HG03066 (cell line): ENCODE measurements around the gene SHCBP1.

Experiments
- ATAC-seq: cut with Tn5 transposase; IDR thresholded peaks from one replicate; pipeline ENCODE4 v1.9.1; 2021; ENCODE audit warnings: low read depth; ENCODE audit not compliant: unreplicated experiment

Gene SHCBP1

DNA sequence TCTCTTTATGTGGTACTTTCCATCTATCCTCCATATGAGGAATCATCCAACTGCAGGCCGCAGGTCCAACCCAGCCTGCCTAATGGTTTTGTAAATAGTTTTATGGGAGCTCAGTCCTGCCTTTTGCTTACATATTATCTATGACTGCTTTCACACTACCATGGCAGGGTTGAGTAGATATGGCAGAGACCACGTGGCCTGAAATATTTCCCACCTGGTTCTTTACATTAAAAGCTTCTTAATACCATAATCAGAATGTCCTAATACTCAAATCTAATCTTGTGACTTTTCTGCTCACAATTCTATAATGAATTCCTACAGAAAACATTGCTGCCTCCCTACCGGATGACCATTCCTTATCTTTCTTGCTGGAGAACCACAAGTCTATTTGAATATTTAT is 71.7 kb downstream of the SHCBP1 start:
- no peak for ATAC-seq
